Stomach (tissue), 4 donors: ENCODE measurements around the gene CEP76.

Source experiments
- CTCF ChIP-seq, 7 experiments: fragments of 450-650 bp in 4 of 7; fragments of 200-600 bp in 3 of 7; sonication (generic) in 3 of 7; IDR thresholded peaks; one replicate each; pipeline ENCODE4 v1.5.1; 2016 to 2019; ENCODE audit warnings: antibody characterized with exemption in 7 of 7, control low read depth in 2 of 7, mild to moderate bottlenecking in 1 of 7
- POLR2A ChIP-seq, 4 donors: fragments of 450-650 bp; IDR thresholded peaks; one replicate each; pipeline ENCODE4 v1.6.1; 2016; ENCODE audit warnings: antibody characterized with exemption in 4 of 4, control low read depth in 2 of 4, mild to moderate bottlenecking in 1 of 4, moderate library complexity in 1 of 4
- POLR2AphosphoS5 ChIP-seq, 3 donors: sonication (generic); formaldehyde crosslinking; IDR thresholded peaks; one replicate each; pipeline ENCODE4 v1.6.1; 2016; ENCODE audit warnings: antibody characterized with exemption in 3 of 3

GRCh38 chr18:12749121-12749520 lies 46.6 kb upstream of the CEP76 start:
- TF ChIP-seq POLR2A (IDR thresholded peaks at IDR 0.05) (no peak), CTCF (IDR thresholded peaks at IDR 0.05) (no peak), POLR2AphosphoS5 (IDR thresholded peaks at IDR 0.05) (no peak)
